Keratinocyte (primary cell): ENCODE data around the gene SLC41A1. TPM values are rescaled to one million over a fixed set of nuclear protein-coding genes. Genes with fewer than 3 reads are reported as not detected.

Experiments
- DNase-seq: peaks from one replicate; pipeline ENCODE4 v3.0.0-alpha.2; 2011; ENCODE audit warnings: low read depth, missing footprints, low spot score
- FAIRE-seq: peaks from 2 replicates; lab custom pipeline; 2011; peaks lifted over from hg19 to GRCh38; lab: Jason Lieb, UNC
- H2AFZ ChIP-seq: 2 replicates; pipeline ENCODE4 v1.6.0; 2012; ENCODE audit warnings: low read length, control low read depth, inconsistent platforms; ENCODE audit not compliant: control insufficient read depth
- H3K27ac ChIP-seq: 2 replicates; pipeline ENCODE4 v1.5.1; 2011; ENCODE audit warnings: low read length; ENCODE audit not compliant: control insufficient read depth, insufficient read depth
- H3K27me3 ChIP-seq: 3 replicates; pipeline ENCODE4 v1.6.0; 2011; ENCODE audit warnings: low read length; ENCODE audit not compliant: control insufficient read depth, insufficient read depth; ENCODE audit errors: extremely low read depth
- H3K36me3 ChIP-seq, 2 experiments: 2 replicates in 1 of 2; 3 replicates in 1 of 2; pipeline ENCODE4 v1.5.1; 2011; ENCODE audit warnings: low read length in 2 of 2, mild to moderate bottlenecking in 1 of 2; ENCODE audit not compliant: control insufficient read depth in 2 of 2, insufficient read depth in 2 of 2; ENCODE audit errors: extremely low read depth in 1 of 2
- H3K4me1 ChIP-seq: 3 replicates; pipeline ENCODE4 v1.5.1; 2011; ENCODE audit warnings: low read length; ENCODE audit not compliant: control insufficient read depth, insufficient read depth; ENCODE audit errors: extremely low read depth
- H3K4me2 ChIP-seq: 3 replicates; pipeline ENCODE4 v1.6.0; 2011; ENCODE audit warnings: low read depth, low read length; ENCODE audit not compliant: control insufficient read depth, insufficient read depth; ENCODE audit errors: extremely low read depth
- H3K4me3 ChIP-seq, 3 experiments: fragments of 200-600 bp in 1 of 3; sonication (generic) in 1 of 3; 2 replicates in 2 of 3; 3 replicates in 1 of 3; pipeline ENCODE4 v1.5.1; 2011 to 2016; ENCODE audit warnings: low read length in 3 of 3, mild to moderate bottlenecking in 3 of 3, control low read depth in 2 of 3, inconsistent platforms in 1 of 3, low read depth in 1 of 3, mixed read lengths in 1 of 3, mixed run types in 1 of 3, moderate library complexity in 1 of 3; ENCODE audit not compliant: control insufficient read depth in 2 of 3, insufficient read depth in 2 of 3; ENCODE audit errors: extremely low read depth in 1 of 3
- H3K79me2 ChIP-seq: 2 replicates; pipeline ENCODE4 v1.6.0; 2012; ENCODE audit warnings: low read length; ENCODE audit not compliant: control insufficient read depth, insufficient read depth
- H3K9ac ChIP-seq: 3 replicates; pipeline ENCODE4 v1.6.0; 2011; ENCODE audit warnings: low read length; ENCODE audit not compliant: control insufficient read depth, insufficient read depth; ENCODE audit errors: extremely low read depth
- H3K9me1 ChIP-seq: 3 replicates; pipeline ENCODE4 v1.6.0; 2011; ENCODE audit warnings: low read length; ENCODE audit not compliant: control insufficient read depth, insufficient read depth; ENCODE audit errors: extremely low read depth
- H3K9me3 ChIP-seq: 2 replicates; pipeline ENCODE4 v1.5.1; 2012; ENCODE audit warnings: low read depth, low read length; ENCODE audit not compliant: control insufficient read depth
- H4K20me1 ChIP-seq: 3 replicates; pipeline ENCODE4 v1.6.0; 2011; ENCODE audit warnings: low read length; ENCODE audit not compliant: control insufficient read depth, insufficient read depth; ENCODE audit errors: extremely low read depth
- EZH2 ChIP-seq: IDR thresholded peaks from one replicate; pipeline ENCODE4 v1.6.1; 2012; ENCODE audit warnings: inconsistent platforms, mild to moderate bottlenecking, low read length, moderate library complexity
- dilution Hi-C: fragments of 300-500 bp; cut with MboI; formaldehyde crosslinking; loops from one replicate; pipeline ENCODE4 v1.7.0; 2020; ENCODE audit warnings: low sequenced_read_pairs; ENCODE audit not compliant: extremely low pct_ligation_motif_present
- polyA plus RNA-seq, 5 experiments: library from polyadenylated mRNA; depleted of rRNA in 3 of 5; stranded (reverse) in 3 of 5; stranded (forward) in 1 of 5; unstranded in 1 of 5; fragments of >200 nt; gene quantifications; 1 replicate in 1 of 5; 2 replicates in 3 of 5; 3 replicates in 1 of 5; pipeline versions ENCODE4 v1.2.1 to v1.2.3, GENCODE V29; 2011 to 2012; ENCODE audit warnings: missing spikeins in 2 of 5, low read depth in 1 of 5, low replicate concordance in 1 of 5
- TF ChIP-seq, protein P1 (sequence below), 3 experiments: IDR thresholded peaks in 1 of 3; conservative IDR thresholded peaks in 1 of 3; optimal IDR thresholded peaks in 1 of 3; 2 replicates in 2 of 3; 3 replicates in 1 of 3; pipeline versions ENCODE3 to v1.5.1; 2011; ENCODE audit warnings: low read length in 3 of 3, mild to moderate bottlenecking in 3 of 3, moderate library complexity in 2 of 3, control low read depth in 1 of 3, inconsistent platforms in 1 of 3; ENCODE audit not compliant: insufficient read depth in 2 of 3; ENCODE audit errors: extremely low read depth in 1 of 3

The SLC41A1 gene
- polyA plus RNA-seq, 1 donor (not counting 4 experiments of a cell fraction or from before 2014, with no cell fraction given): 21.7 TPM

DNA sequence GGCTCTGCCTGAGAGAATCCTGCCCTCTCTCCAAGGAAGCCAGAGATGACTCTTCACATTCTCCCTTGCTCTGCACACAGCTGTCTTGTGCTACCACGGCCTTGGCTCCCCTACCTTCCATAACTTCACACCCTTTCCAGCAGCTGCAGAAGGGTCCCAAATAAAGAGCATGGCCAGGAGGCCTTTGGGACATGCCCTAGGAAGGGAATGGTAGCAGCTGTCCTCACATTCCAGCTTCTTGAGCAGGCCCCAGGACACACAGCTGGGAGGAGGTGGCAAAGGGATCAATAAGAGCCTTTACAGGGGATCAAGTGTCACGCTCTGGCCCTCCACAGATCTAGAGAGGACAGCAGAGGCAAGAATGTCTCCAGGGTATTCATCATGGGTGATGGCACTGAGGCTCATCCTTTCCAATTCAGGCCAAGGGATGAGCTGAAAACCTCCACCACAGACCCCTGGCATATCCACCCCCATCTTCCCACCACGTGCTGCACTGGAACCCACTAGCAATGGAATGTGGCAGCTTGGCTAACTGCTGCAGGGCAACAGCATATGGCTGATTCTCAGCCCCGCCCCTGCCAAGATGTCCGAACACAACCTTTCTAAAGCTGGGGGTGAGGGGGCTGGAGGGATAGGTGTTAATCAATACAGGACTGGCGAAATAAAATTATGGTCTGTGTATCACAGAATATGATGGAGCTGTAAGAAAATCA lies 19.9 kb downstream of the SLC41A1 start:
- DNase-seq (no peak), FAIRE-seq (no peak)
- no peaks in the 10 kb centered on the region for H3K79me2 ChIP-seq
- H4K20me1 ChIP-seq: no peaks in the 10 kb centered on the region
- no peak overlapping the region for H3K27ac ChIP-seq
- no peaks in the 10 kb centered on the region for H3K9me3 ChIP-seq
- dilution Hi-C loops: no loop called here
- no peak overlapping the region for H3K4me3 ChIP-seq
- no peaks in the 10 kb centered on the region for H3K9me1 ChIP-seq
- H2AFZ ChIP-seq: no peak overlapping the region
- no peak overlapping the region for H3K4me2 ChIP-seq
- no peak overlapping the region for H3K9ac ChIP-seq
- no peaks in the 10 kb centered on the region for H3K27me3 ChIP-seq
- peaks cover 7 to 9% of the 10 kb centered on the region in 2 experiments for H3K36me3 ChIP-seq
- no peak for TF ChIP-seq EZH2
- TF ChIP-seq, protein P1, sequence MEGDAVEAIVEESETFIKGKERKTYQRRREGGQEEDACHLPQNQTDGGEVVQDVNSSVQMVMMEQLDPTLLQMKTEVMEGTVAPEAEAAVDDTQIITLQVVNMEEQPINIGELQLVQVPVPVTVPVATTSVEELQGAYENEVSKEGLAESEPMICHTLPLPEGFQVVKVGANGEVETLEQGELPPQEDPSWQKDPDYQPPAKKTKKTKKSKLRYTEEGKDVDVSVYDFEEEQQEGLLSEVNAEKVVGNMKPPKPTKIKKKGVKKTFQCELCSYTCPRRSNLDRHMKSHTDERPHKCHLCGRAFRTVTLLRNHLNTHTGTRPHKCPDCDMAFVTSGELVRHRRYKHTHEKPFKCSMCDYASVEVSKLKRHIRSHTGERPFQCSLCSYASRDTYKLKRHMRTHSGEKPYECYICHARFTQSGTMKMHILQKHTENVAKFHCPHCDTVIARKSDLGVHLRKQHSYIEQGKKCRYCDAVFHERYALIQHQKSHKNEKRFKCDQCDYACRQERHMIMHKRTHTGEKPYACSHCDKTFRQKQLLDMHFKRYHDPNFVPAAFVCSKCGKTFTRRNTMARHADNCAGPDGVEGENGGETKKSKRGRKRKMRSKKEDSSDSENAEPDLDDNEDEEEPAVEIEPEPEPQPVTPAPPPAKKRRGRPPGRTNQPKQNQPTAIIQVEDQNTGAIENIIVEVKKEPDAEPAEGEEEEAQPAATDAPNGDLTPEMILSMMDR (optimal IDR thresholded peaks at IDR 0.05 in 1 of 3, IDR thresholded peaks at IDR 0.05 in 1 of 3, conservative IDR thresholded peaks at IDR 0.05 in 1 of 3; ENCODE audit: extremely low read depth in 1 of 3, insufficient read depth in 2 of 3, low read length in 3 of 3): no peak
- no peaks in the 10 kb centered on the region for H3K4me1 ChIP-seq

DNA sequence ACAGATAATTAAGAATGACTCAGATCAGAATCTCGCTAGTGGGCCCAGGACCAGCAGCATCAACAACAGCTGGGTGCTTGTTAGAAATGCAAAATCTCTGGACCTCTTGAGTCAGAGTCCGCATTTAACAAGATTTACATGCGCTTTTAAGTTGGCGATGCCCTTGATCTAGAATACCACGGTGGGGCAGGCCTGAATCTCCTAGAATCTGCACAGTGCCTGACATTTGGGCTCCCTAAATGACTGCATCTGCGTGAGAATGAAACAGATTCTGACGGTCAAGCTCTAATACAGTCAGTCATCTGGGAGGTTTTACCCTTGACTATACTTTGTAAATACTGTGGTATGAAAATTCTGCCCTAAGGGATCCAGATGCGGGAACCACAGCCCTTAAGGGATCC lies 20.5 kb downstream of the SLC41A1 start:
- Histone ChIP-seq H3K9me3 (no peaks in the 10 kb centered on the region), H3K9me1 (no peaks in the 10 kb centered on the region), H3K79me2 (no peaks in the 10 kb centered on the region), H3K4me2 (no peak overlapping the region), H3K9ac (no peak overlapping the region), H4K20me1 (no peaks in the 10 kb centered on the region), H3K27me3 (no peaks in the 10 kb centered on the region), H3K4me1 (no peaks in the 10 kb centered on the region), H3K27ac (no peak overlapping the region), H2AFZ (no peak overlapping the region), H3K4me3 (no peak overlapping the region), H3K36me3 (peaks cover 7 to 9% of the 10 kb centered on the region in 2 experiments)
- TF ChIP-seq, protein P1 (optimal IDR thresholded peaks at IDR 0.05 in 1 of 3, IDR thresholded peaks at IDR 0.05 in 1 of 3, conservative IDR thresholded peaks at IDR 0.05 in 1 of 3; ENCODE audit: extremely low read depth in 1 of 3, insufficient read depth in 2 of 3, low read length in 3 of 3): no peak
- no peak for TF ChIP-seq EZH2
- dilution Hi-C loops: no loop called here
- DNase-seq: no peak
- no peak for FAIRE-seq
